IMR-90 (cell line): Measurements from ENCODE around the gene IKBKE. TPM values are rescaled to one million over a fixed set of nuclear protein-coding genes. Genes with fewer than 3 reads are reported as not detected.

Source experiments
- ATAC-seq: fragments of 200-7000 bp; cut with Tn5 transposase; 2 replicates; pipeline ENCODE4 v1.9.1; 2020; ENCODE audit warnings: low read depth, mild to moderate bottlenecking, moderate library complexity
- BruUV-seq: library from RNA; stranded (reverse); fragments of 400-500 nt; replicated peaks from 2 replicates; lab custom pipeline; 2021; lab: Mats Ljungman, UMichigan
- CTCF ChIA-PET: fragments of 300-600 bp; formaldehyde crosslinking; extraction: SDS; loops from one replicate; lab custom pipeline; 2021; ENCODE audit warnings: antibody characterized with exemption; lab: Yijun Ruan, JAX
- POLR2A ChIA-PET: fragments of 300-600 bp; sonication (Branson Sonifier 250); formaldehyde crosslinking; loops from one replicate; lab custom pipeline; 2022; ENCODE audit warnings: antibody characterized with exemption; ENCODE audit not compliant: unreplicated experiment; lab: Charles Lee
- DNase-seq: peaks from one replicate; pipeline ENCODE4 v3.0.0; 2013
- H2AFZ ChIP-seq: replicated peaks from 2 replicates; pipeline ENCODE3; 2013; ENCODE audit warnings: low read length, mild to moderate bottlenecking; ENCODE audit not compliant: poor library complexity
- H2AK5ac ChIP-seq: 2 replicates; pipeline ENCODE4 v1.6.1; 2013; ENCODE audit warnings: low read depth, low read length, inconsistent platforms
- H2AK9ac ChIP-seq: replicated peaks from 2 replicates; pipeline ENCODE3; 2013; ENCODE audit warnings: mild to moderate bottlenecking, low read depth, low read length, moderate library complexity; ENCODE audit not compliant: poor library complexity
- H2BK120ac ChIP-seq: 2 replicates; pipeline ENCODE4 v1.6.1; 2013; ENCODE audit warnings: low read depth, low read length, inconsistent platforms
- H2BK15ac ChIP-seq: 3 replicates; pipeline ENCODE4 v1.6.1; 2013; ENCODE audit warnings: low read depth, low read length, inconsistent platforms
- H2BK20ac ChIP-seq: 2 replicates; pipeline ENCODE4 v1.6.1; 2013; ENCODE audit warnings: low read depth, mild to moderate bottlenecking, inconsistent platforms, low read length, moderate library complexity
- H2BK5ac ChIP-seq: 2 replicates; pipeline ENCODE4 v1.6.1; 2013; ENCODE audit warnings: mild to moderate bottlenecking, low read depth, low read length, inconsistent platforms; ENCODE audit not compliant: poor library complexity, severe bottlenecking
- H3K14ac ChIP-seq: replicated peaks from 2 replicates; pipeline ENCODE4 v1.6.1; 2013; ENCODE audit warnings: low read depth, low read length, inconsistent platforms
- H3K18ac ChIP-seq: 2 replicates; pipeline ENCODE4 v1.6.1; 2013; ENCODE audit warnings: low read depth, low read length, control low read depth
- H3K23ac ChIP-seq: 2 replicates; pipeline ENCODE4 v1.6.1; 2013; ENCODE audit warnings: low read depth, low read length, inconsistent platforms
- H3K27ac ChIP-seq: 2 replicates; pipeline ENCODE4 v1.5.1; 2013; ENCODE audit warnings: mild to moderate bottlenecking, control low read depth, low read length; ENCODE audit not compliant: insufficient read depth
- H3K27me3 ChIP-seq: 2 replicates; pipeline ENCODE4 v1.6.1; 2013; ENCODE audit warnings: low read length; ENCODE audit not compliant: control insufficient read depth, insufficient read depth
- H3K36me3 ChIP-seq: 2 replicates; pipeline ENCODE4 v1.6.1; 2013; ENCODE audit warnings: low read length, mixed read lengths; ENCODE audit not compliant: control insufficient read depth, insufficient read depth
- H3K4ac ChIP-seq: 2 replicates; pipeline ENCODE4 v1.6.1; 2013; ENCODE audit warnings: low read depth, low read length, inconsistent platforms
- H3K4me1 ChIP-seq: 2 replicates; pipeline ENCODE4 v1.6.1; 2013; ENCODE audit warnings: low read length, mixed read lengths; ENCODE audit not compliant: control insufficient read depth, insufficient read depth
- H3K4me2 ChIP-seq: 2 replicates; pipeline ENCODE4 v1.6.1; 2013; ENCODE audit warnings: low read depth, mild to moderate bottlenecking, control low read depth, low read length, moderate library complexity
- H3K4me3 ChIP-seq: 2 replicates; pipeline ENCODE4 v1.5.1; 2013; ENCODE audit warnings: low read depth, mild to moderate bottlenecking, control low read depth, low read length, moderate library complexity; ENCODE audit not compliant: insufficient read depth
- H3K56ac ChIP-seq: 2 replicates; pipeline ENCODE4 v1.6.1; 2013; ENCODE audit warnings: low read length, inconsistent platforms; ENCODE audit not compliant: insufficient read depth; ENCODE audit errors: extremely low read depth
- H3K79me1 ChIP-seq, 2 experiments: 2 replicates each; pipeline ENCODE4 v1.6.1; 2013; ENCODE audit warnings: low read length in 2 of 2, inconsistent platforms in 1 of 2, low read depth in 1 of 2
- H3K9ac ChIP-seq: 2 replicates; pipeline ENCODE4 v1.6.1; 2013; ENCODE audit warnings: low read depth, low read length, control low read depth
- H3K9me1 ChIP-seq: 2 replicates; pipeline ENCODE4 v1.6.1; 2013; ENCODE audit warnings: low read length, inconsistent platforms; ENCODE audit not compliant: insufficient read depth
- H3K9me3 ChIP-seq: 2 replicates; pipeline ENCODE4 v1.6.1; 2013; ENCODE audit warnings: low read length; ENCODE audit not compliant: control insufficient read depth, insufficient read depth
- H4K20me1 ChIP-seq: 2 replicates; pipeline ENCODE4 v1.6.1; 2013; ENCODE audit warnings: low read length, inconsistent platforms; ENCODE audit not compliant: insufficient read depth
- H4K5ac ChIP-seq: 2 replicates; pipeline ENCODE4 v1.6.1; 2013; ENCODE audit warnings: mild to moderate bottlenecking, low read depth, low read length, control low read depth
- H4K8ac ChIP-seq, 2 experiments: 2 replicates each; pipeline ENCODE4 v1.6.1; 2013; ENCODE audit warnings: low read depth in 2 of 2, low read length in 2 of 2, control low read depth in 1 of 2, inconsistent platforms in 1 of 2
- H4K91ac ChIP-seq: 2 replicates; pipeline ENCODE4 v1.6.1; 2013; ENCODE audit warnings: low read depth, low read length, inconsistent platforms; ENCODE audit not compliant: insufficient read depth
- BHLHE40 ChIP-seq: fragments of 150-350 bp; IDR thresholded peaks from 2 replicates; pipeline ENCODE4 v1.6.1; 2016; ENCODE audit warnings: mild to moderate bottlenecking, low read depth, low read length
- CEBPB ChIP-seq: IDR thresholded peaks from 2 replicates; pipeline ENCODE4 v1.6.1; 2012; ENCODE audit warnings: low read depth, low read length, improper control_type of control experiment
- CHD1 ChIP-seq: IDR thresholded peaks from 2 replicates; pipeline ENCODE4 v1.6.1; 2012; ENCODE audit warnings: low read depth, low read length, improper control_type of control experiment
- FOS ChIP-seq: fragments of 150-350 bp; IDR thresholded peaks from 2 replicates; pipeline ENCODE4 v1.6.1; 2016; ENCODE audit warnings: low read depth, low read length
- MAZ ChIP-seq: IDR thresholded peaks from 2 replicates; pipeline ENCODE4 v1.6.1; 2012; ENCODE audit warnings: low read depth, mild to moderate bottlenecking, low read length, improper control_type of control experiment, moderate library complexity, borderline replicate concordance
- MXI1 ChIP-seq: IDR thresholded peaks from 2 replicates; pipeline ENCODE4 v1.6.1; 2012; ENCODE audit warnings: low read depth, mild to moderate bottlenecking, low read length, moderate library complexity, borderline replicate concordance
- NFE2L2 ChIP-seq: fragments of 150-350 bp; IDR thresholded peaks from 2 replicates; pipeline ENCODE4 v1.6.1; 2016; ENCODE audit warnings: low read depth, mild to moderate bottlenecking, low read length
- RAD21 ChIP-seq: IDR thresholded peaks from 2 replicates; pipeline ENCODE4 v1.6.1; 2012; ENCODE audit warnings: low read length, improper control_type of control experiment
- RFX5 ChIP-seq: IDR thresholded peaks from 2 replicates; pipeline ENCODE4 v1.8.0; 2012; ENCODE audit warnings: low read depth, mild to moderate bottlenecking, low read length, moderate library complexity
- SMC3 ChIP-seq: fragments of 150-350 bp; IDR thresholded peaks from 2 replicates; pipeline ENCODE4 v1.6.1; 2016; ENCODE audit warnings: low read depth, mild to moderate bottlenecking, antibody characterized with exemption, low read length, moderate library complexity
- WGBS, 2 experiments: methylation state at CpG; one replicate each; pipeline versions ENCODE4 v1.1.5 to v1.1.7; 2013; ENCODE audit warnings: missing lambda C conversion rate in 2 of 2; ENCODE audit not compliant: insufficient read length in 1 of 2; ENCODE audit errors: extremely low coverage in 2 of 2; 5-methylcytosine and 5-hydroxymethylcytosine counted together
- dilution Hi-C: fragments of 300-500 bp; cut with HindIII; formaldehyde crosslinking; loops from one replicate; pipeline ENCODE4 v1.14.3; 2018; ENCODE audit warnings: low sequenced_read_pairs; ENCODE audit not compliant: unreplicated experiment
- in situ Hi-C: fragments of 300-500 bp; cut with MboI; formaldehyde crosslinking; loops from 3 replicates; pipeline ENCODE4 v1.14.3; 2019; ENCODE audit warnings: low sequenced_read_pairs, inconsistent platforms, mixed read lengths
- intact Hi-C: fragments of 100-400 bp; cut with micrococcal nuclease; formaldehyde crosslinking; loops from 2 replicates; pipeline ENCODE4 v1.10.0; 2022
- polyA plus RNA-seq, 3 experiments: library from polyadenylated mRNA; depleted of rRNA; stranded (reverse); fragments of >200 nt; gene quantifications; 2 replicates each; pipeline ENCODE4 v1.2.3, GENCODE V29; 2012; ENCODE audit warnings: low replicate concordance in 1 of 3
- total RNA-seq: library from RNA; depleted of rRNA; stranded (reverse); fragments of >200 nt; gene quantifications from 2 replicates; pipeline ENCODE4 v1.2.3, GENCODE V29; 2012
- TF ChIP-seq, protein P1 (sequence below): fragments of 150-350 bp; IDR thresholded peaks from 2 replicates; pipeline ENCODE4 v1.6.1; 2016; ENCODE audit warnings: low read depth, mild to moderate bottlenecking, low read length, moderate library complexity, borderline replicate concordance
- TF ChIP-seq, protein P2 (sequence below): conservative IDR thresholded peaks from 2 replicates; pipeline ENCODE4 v1.5.1; 2012; ENCODE audit warnings: mild to moderate bottlenecking, low read depth, low read length, improper control_type of control experiment
- TF ChIP-seq, protein P3 (sequence below): fragments of 150-350 bp; IDR thresholded peaks from 2 replicates; pipeline ENCODE4 v1.6.1; 2017; ENCODE audit warnings: mild to moderate bottlenecking, antibody characterized with exemption, low read length, low read depth

The IKBKE gene
- total and polyA plus RNA-seq, 2 of the 4 experiments (the other 2 are of a cell fraction), result 20.3 to 24.0 TPM

DNA sequence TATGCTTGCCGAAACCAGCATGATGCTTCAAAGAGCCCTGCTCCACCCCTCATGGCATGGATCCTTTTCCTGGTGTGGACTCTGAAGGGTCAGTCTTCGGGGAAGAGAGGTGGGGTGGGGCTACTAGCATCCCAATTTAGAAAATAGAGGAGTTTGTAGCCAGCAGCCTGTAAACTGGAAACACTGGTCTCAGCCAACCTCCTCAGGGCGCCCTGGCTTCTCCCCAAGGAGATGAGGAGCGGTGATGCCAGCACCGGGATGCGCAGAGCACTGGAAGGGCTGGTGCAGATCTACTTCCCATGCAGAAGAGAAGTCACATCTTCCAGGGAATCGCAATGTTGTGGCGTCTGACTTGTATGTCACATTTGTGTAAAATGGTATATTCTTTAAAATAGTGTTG is 6.4 kb upstream of the IKBKE start:
- no peak overlapping the region for H2AFZ ChIP-seq
- no peaks in the 10 kb centered on the region for H3K9me3 ChIP-seq
- no peak overlapping the region for H2BK5ac ChIP-seq
- H2BK120ac ChIP-seq, result no peak overlapping the region
- H3K56ac ChIP-seq, result no peak overlapping the region
- ChIA-PET POLR2A (no interaction called here), CTCF (no interaction called here)
- no peaks in the 10 kb centered on the region for H3K27me3 ChIP-seq
- H3K9me1 ChIP-seq, result peaks cover 12% of the 10 kb centered on the region; the same call in 1 of the 2 replicates
- no peak overlapping the region for H2BK20ac ChIP-seq
- no peaks in the 10 kb centered on the region for H3K79me1 ChIP-seq
- no peak overlapping the region for H4K91ac ChIP-seq
- no peak overlapping the region for H4K5ac ChIP-seq
- H4K20me1 ChIP-seq, result no peaks in the 10 kb centered on the region
- H3K36me3 ChIP-seq, result peaks cover 13% of the 10 kb centered on the region
- no peak overlapping the region for H3K4ac ChIP-seq
- TF ChIP-seq MXI1, result no peak
- no peak for TF ChIP-seq FOS
- no peak for TF ChIP-seq RAD21
- TF ChIP-seq, protein P1, sequence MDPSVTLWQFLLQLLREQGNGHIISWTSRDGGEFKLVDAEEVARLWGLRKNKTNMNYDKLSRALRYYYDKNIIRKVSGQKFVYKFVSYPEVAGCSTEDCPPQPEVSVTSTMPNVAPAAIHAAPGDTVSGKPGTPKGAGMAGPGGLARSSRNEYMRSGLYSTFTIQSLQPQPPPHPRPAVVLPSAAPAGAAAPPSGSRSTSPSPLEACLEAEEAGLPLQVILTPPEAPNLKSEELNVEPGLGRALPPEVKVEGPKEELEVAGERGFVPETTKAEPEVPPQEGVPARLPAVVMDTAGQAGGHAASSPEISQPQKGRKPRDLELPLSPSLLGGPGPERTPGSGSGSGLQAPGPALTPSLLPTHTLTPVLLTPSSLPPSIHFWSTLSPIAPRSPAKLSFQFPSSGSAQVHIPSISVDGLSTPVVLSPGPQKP, result no peak
- no peak for TF ChIP-seq SMC3
- TF ChIP-seq CHD1, result no peak
- no peak for TF ChIP-seq BHLHE40
- TF ChIP-seq RFX5, result no peak
- TF ChIP-seq NFE2L2, result no peak
- TF ChIP-seq MAZ, result no peak
- TF ChIP-seq, protein P2, sequence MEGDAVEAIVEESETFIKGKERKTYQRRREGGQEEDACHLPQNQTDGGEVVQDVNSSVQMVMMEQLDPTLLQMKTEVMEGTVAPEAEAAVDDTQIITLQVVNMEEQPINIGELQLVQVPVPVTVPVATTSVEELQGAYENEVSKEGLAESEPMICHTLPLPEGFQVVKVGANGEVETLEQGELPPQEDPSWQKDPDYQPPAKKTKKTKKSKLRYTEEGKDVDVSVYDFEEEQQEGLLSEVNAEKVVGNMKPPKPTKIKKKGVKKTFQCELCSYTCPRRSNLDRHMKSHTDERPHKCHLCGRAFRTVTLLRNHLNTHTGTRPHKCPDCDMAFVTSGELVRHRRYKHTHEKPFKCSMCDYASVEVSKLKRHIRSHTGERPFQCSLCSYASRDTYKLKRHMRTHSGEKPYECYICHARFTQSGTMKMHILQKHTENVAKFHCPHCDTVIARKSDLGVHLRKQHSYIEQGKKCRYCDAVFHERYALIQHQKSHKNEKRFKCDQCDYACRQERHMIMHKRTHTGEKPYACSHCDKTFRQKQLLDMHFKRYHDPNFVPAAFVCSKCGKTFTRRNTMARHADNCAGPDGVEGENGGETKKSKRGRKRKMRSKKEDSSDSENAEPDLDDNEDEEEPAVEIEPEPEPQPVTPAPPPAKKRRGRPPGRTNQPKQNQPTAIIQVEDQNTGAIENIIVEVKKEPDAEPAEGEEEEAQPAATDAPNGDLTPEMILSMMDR, result no peak
- TF ChIP-seq, protein P3, sequence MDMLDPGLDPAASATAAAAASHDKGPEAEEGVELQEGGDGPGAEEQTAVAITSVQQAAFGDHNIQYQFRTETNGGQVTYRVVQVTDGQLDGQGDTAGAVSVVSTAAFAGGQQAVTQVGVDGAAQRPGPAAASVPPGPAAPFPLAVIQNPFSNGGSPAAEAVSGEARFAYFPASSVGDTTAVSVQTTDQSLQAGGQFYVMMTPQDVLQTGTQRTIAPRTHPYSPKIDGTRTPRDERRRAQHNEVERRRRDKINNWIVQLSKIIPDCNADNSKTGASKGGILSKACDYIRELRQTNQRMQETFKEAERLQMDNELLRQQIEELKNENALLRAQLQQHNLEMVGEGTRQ, result no peak
- no peak for TF ChIP-seq CEBPB
- H3K23ac ChIP-seq, result no peak overlapping the region
- WGBS, 2 experiments, result 96% methylated on average over 4 of the region's 8 CpGs; no CpG with 5 or more reads in 1 of the 2 experiments
- H3K4me1 ChIP-seq, result peaks cover 5% of the 10 kb centered on the region
- H3K4me3 ChIP-seq, result no peak overlapping the region
- H2BK15ac ChIP-seq, result no peak overlapping the region
- H3K27ac ChIP-seq, result no peak overlapping the region
- ATAC-seq, result no peak
- BruUV-seq, result no TSS peak
- H3K4me2 ChIP-seq, result no peak overlapping the region
- no peak overlapping the region for H2AK9ac ChIP-seq
- in situ Hi-C loops, result no loop called here
- H3K18ac ChIP-seq, result no peak overlapping the region
- H4K8ac ChIP-seq, result no peak overlapping the region
- H3K14ac ChIP-seq, result no peak overlapping the region; the same call in 1 of the 2 replicates
- no peak overlapping the region for H2AK5ac ChIP-seq
- DNase-seq, result no peak
- no peak overlapping the region for H3K9ac ChIP-seq
- intact Hi-C loops, result no loop called here
- dilution Hi-C loops, result no loop called here
